Transverse colon (tissue), 4 donors: ENCODE data around the gene KAT2B. TPM values are rescaled to one million over a fixed set of nuclear protein-coding genes. Genes with fewer than 3 reads are reported as not detected.

Experiments
- DNase-seq: peaks from one replicate; pipeline ENCODE4 v3.0.0-alpha.2; 2019
- H3K27ac ChIP-seq, 4 donors: fragments of 200-600 bp; sonication (generic); 2 replicates each; pipeline ENCODE4 v1.5.1; 2016 to 2018; ENCODE audit warnings: inconsistent platforms in 4 of 4
- H3K27me3 ChIP-seq: fragments of 200-600 bp; sonication (generic); 2 replicates; pipeline ENCODE4 v1.5.1; 2017; ENCODE audit warnings: inconsistent platforms
- H3K36me3 ChIP-seq, 4 donors: fragments of 200-600 bp; sonication (generic); 2 replicates each; pipeline ENCODE4 v1.5.1; 2017 to 2019; ENCODE audit warnings: inconsistent platforms in 4 of 4
- H3K4me1 ChIP-seq, 4 donors: fragments of 200-600 bp; sonication (generic); 2 replicates each; pipeline ENCODE4 v1.5.1; 2017 to 2020; ENCODE audit warnings: inconsistent platforms in 4 of 4
- H3K4me3 ChIP-seq, 4 donors: fragments of 200-600 bp; sonication (generic); 1 replicate in 1 of 4; 2 replicates in 3 of 4; pipeline versions ENCODE4 v1.5.1 to v1.6.1; 2017 to 2019; ENCODE audit warnings: inconsistent platforms in 4 of 4
- H3K9me3 ChIP-seq, 2 donors: fragments of 200-600 bp; sonication (generic); 2 replicates each; pipeline ENCODE4 v1.5.1; 2017 to 2019; ENCODE audit warnings: inconsistent platforms in 2 of 2
- EP300 ChIP-seq: sonication (generic); formaldehyde crosslinking; IDR thresholded peaks from one replicate; pipeline ENCODE4 v1.6.1; 2017; ENCODE audit warnings: antibody characterized with exemption, low read depth
- POLR2A ChIP-seq: fragments of 450-650 bp; IDR thresholded peaks from one replicate; pipeline ENCODE4 v1.6.1; 2016; ENCODE audit warnings: antibody characterized with exemption, mild to moderate bottlenecking, moderate library complexity
- POLR2AphosphoS5 ChIP-seq, 3 donors: sonication (generic); formaldehyde crosslinking; IDR thresholded peaks; one replicate each; pipeline ENCODE4 v1.6.1; 2016; ENCODE audit warnings: antibody characterized with exemption in 3 of 3
- WGBS, 2 donors: methylation state at CpG; one replicate each; pipeline ENCODE4 v1.1.5; 2018; ENCODE audit warnings: low coverage in 1 of 2; 5-methylcytosine and 5-hydroxymethylcytosine counted together
- in situ Hi-C, 4 donors: fragments of 200-750 bp; cut with MboI; loops; one replicate each; pipeline versions ENCODE4 v1.15.0 to v1.15.1; 2017; ENCODE audit warnings: low sequenced_read_pairs in 3 of 4, low pct_ligation_motif_present in 1 of 4, low pct_unique_long_range_greater_than_20kb in 1 of 4
- intact Hi-C: fragments of 100-400 bp; cut with DNase I; formaldehyde crosslinking; loops from one replicate; pipeline ENCODE4 v1.15.1; 2023; ENCODE audit warnings: low total_unique reads
- total RNA-seq, 4 donors: library from RNA; depleted of rRNA; stranded (reverse); fragments of >200 nt; gene quantifications; one replicate each; pipeline ENCODE4 v1.1.0, GENCODE V29; 2016
- TF ChIP-seq, protein P1 (sequence below), 5 experiments: fragments of 200-600 bp in 3 of 5; fragments of 450-650 bp in 2 of 5; sonication (generic) in 3 of 5; IDR thresholded peaks; 1 replicate in 2 of 5; 2 replicates in 3 of 5; pipeline ENCODE4 v1.5.1; 2016 to 2017; ENCODE audit warnings: antibody characterized with exemption in 5 of 5, inconsistent platforms in 3 of 5, mild to moderate bottlenecking in 2 of 5, moderate library complexity in 1 of 5

The KAT2B gene
- total RNA-seq, 4 donors from 2014 or later, result 21.3 to 35.5 (median 30.2) TPM

DNA sequence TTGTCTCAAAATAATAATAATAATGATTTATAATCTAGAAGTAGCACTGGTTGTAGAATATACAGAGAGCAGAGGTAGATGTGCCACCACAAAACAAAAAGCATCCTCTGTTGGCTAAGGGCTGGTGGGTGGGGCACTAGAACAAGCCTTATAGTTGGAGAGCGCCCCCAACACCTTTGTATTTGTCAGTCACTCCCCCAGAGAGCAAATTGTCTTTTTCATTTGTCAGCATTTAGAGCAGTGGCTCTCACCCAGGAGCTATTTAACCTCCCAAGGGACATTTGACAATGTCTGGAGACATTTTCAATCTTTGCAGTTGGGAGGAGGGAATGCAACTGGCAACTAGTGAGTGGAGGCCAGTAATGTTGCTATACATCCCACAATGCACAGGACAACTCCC is 6.3 kb downstream of the KAT2B start:
- Histone ChIP-seq H3K36me3 (no peaks in the 10 kb centered on the region), H3K4me1 (peaks cover 26 to 67% (median 45%) of the 10 kb centered on the region in 4 donors), H3K9me3 (no peaks in the 10 kb centered on the region), H3K27me3 (no peaks in the 10 kb centered on the region), H3K27ac (no peak overlapping the region), H3K4me3 (no peak overlapping the region)
- intact Hi-C loops (loop anchor here (5.0 to 10.0 kb wide), 2 partner anchors 98 to 99 kb away; partner anchors contain the start of gene RAB5A), in situ Hi-C loops (loop anchor here in 2 of 4 donors (10.0 to 25.0 kb wide), 2 partner anchors 102 to 141 kb away; partner anchors contain the start of genes SGO1 (in 2 of the 2) and RAB5A (in 1 of the 2))
- DNase-seq, result no peak
- TF ChIP-seq, protein P1, sequence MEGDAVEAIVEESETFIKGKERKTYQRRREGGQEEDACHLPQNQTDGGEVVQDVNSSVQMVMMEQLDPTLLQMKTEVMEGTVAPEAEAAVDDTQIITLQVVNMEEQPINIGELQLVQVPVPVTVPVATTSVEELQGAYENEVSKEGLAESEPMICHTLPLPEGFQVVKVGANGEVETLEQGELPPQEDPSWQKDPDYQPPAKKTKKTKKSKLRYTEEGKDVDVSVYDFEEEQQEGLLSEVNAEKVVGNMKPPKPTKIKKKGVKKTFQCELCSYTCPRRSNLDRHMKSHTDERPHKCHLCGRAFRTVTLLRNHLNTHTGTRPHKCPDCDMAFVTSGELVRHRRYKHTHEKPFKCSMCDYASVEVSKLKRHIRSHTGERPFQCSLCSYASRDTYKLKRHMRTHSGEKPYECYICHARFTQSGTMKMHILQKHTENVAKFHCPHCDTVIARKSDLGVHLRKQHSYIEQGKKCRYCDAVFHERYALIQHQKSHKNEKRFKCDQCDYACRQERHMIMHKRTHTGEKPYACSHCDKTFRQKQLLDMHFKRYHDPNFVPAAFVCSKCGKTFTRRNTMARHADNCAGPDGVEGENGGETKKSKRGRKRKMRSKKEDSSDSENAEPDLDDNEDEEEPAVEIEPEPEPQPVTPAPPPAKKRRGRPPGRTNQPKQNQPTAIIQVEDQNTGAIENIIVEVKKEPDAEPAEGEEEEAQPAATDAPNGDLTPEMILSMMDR (IDR thresholded peaks at IDR 0.05), result no peak
- TF ChIP-seq EP300 (no peak), POLR2AphosphoS5 (IDR thresholded peaks at IDR 0.05) (no peak), POLR2A (no peak)
- WGBS, 2 donors, result 86 to 100% methylated on average over 1 of the region's 1 CpG

DNA sequence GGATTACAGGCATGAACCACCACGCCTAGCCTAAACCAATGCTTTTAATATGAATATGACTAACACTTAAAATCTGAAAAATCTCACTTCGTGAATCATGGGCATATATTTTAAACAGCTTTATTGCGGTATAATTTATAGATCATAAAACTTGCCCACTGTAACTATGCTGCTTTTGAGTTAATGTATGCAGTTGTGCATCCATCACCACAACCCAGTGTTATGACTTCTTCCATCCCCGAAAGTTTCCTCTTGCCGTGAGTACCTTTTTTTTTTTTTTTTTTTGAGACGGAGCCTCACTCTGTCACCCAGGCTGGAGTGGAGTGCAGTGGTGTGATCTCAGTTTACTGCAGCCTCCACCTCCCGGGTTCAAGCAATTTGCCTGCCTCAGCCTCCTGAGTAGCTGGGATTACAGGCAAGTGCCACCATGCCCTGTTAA is 7.1 kb downstream of the KAT2B start:
- Histone ChIP-seq H3K36me3 (no peaks in the 10 kb centered on the region), H3K27ac (peak overlapping the region; percentile 36 to 51 (median 42)), H3K9me3 (no peaks in the 10 kb centered on the region), H3K4me3 (no peak overlapping the region), H3K4me1 (peaks cover 26 to 59% (median 37%) of the 10 kb centered on the region in 4 donors), H3K27me3 (no peaks in the 10 kb centered on the region)
- TF ChIP-seq POLR2AphosphoS5 (IDR thresholded peaks at IDR 0.05) (no peak), EP300 (no peak), POLR2A (no peak)
- TF ChIP-seq, protein P1 (IDR thresholded peaks at IDR 0.05), result no peak
- in situ Hi-C loops, result loop anchor here in 2 of 4 donors (10.0 to 25.0 kb wide), 2 partner anchors 103 to 140 kb away; partner anchors contain the start of genes SGO1 (in 2 of the 2) and RAB5A (in 1 of the 2)
- WGBS, 2 donors, result 35 to 41% methylated on average over 4 to 7 of the region's 7 CpGs
- intact Hi-C loops, result loop anchor here (5.0 to 10.0 kb wide), 2 partner anchors 97 to 100 kb away; partner anchors contain the start of gene RAB5A
- no peak for DNase-seq

DNA sequence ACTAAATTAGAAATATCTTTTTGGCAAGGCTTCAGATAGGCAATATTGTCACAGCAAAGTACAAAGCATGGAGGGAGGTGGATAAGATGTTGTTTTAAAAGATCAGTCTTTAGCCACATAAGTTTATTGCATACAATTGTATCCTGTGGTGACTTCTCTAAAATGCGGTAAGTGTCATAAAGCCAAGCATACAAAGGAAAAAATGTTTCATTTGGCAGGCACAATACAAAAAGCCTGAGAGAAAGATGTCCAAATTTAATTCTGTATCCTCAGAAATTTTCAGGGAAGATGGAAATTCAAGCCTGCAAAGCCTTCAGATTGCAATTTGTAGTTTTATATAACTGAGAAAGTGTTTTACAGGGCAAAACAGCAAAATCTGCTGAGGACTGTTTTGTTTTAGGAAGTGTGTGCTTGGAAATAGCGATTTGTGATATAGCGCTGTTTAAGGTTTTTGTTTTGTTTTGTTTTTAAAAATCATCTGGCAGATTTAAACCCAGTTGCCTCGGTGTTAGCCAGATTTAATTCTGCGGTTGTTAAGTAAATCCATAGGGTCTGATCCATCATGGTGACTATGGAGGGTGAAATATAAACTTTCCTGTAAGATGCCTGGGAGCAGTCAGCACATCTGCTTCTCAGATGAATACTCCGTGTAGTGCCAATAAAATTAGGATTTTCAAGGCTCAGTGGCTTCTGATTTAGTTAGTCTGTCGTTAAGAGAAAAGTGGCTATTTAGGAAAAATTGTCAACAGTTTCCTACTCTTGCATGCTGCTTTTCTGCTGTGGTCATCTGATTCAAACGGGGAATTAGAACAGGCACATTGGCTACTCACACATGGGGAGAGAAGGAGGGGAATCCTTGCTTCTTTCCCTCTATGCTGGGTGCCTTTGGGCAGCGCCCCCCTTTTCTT is 8.0 kb downstream of the KAT2B start:
- Histone ChIP-seq H3K36me3 (no peaks in the 10 kb centered on the region), H3K4me1 (peaks cover 18 to 50% (median 29%) of the 10 kb centered on the region in 4 donors), H3K27me3 (no peaks in the 10 kb centered on the region), H3K9me3 (no peaks in the 10 kb centered on the region), H3K4me3 (no peak overlapping the region), H3K27ac (peak overlapping the region; percentile 36 to 48 (median 42))
- in situ Hi-C loops, result loop anchor here in 2 of 4 donors (10.0 to 25.0 kb wide), 2 partner anchors 103 to 139 kb away; partner anchors contain the start of genes SGO1 (in 2 of the 2) and RAB5A (in 1 of the 2)
- intact Hi-C loops, result loop anchor here (5.0 to 10.0 kb wide), 2 partner anchors 97 to 101 kb away; partner anchors contain the start of gene RAB5A
- TF ChIP-seq EP300 (no peak), POLR2AphosphoS5 (IDR thresholded peaks at IDR 0.05) (no peak), POLR2A (no peak)
- TF ChIP-seq, protein P1 (IDR thresholded peaks at IDR 0.05), result no peak
- no peak for DNase-seq
- 36 to 48% methylated on average over 5 to 9 of the region's 9 CpGs for WGBS, 2 donors
